HEK293 (cell line): Measurements from ENCODE around the gene GRB7.

Experiments
- CTCF ChIA-PET: fragments of 350-600 bp; formaldehyde crosslinking; extraction: SDS; loops from one replicate; lab custom pipeline; 2021; ENCODE audit warnings: antibody characterized with exemption; lab: Yijun Ruan, JAX
- POLR2A ChIA-PET: fragments of 300-600 bp; formaldehyde crosslinking; extraction: SDS; loops from one replicate; lab custom pipeline; 2020; ENCODE audit warnings: antibody characterized with exemption, inconsistent platforms; lab: Yijun Ruan, JAX
- H3K27ac ChIP-seq: fragments of 200-500 bp; sonication (Bioruptor generic); 2 replicates; pipeline ENCODE4 v1.5.1; 2014; ENCODE audit warnings: low read depth, low read length, control low read depth, inconsistent platforms; ENCODE audit errors: extremely low read depth
- H3K36me3 ChIP-seq, 2 experiments: fragments of 200-500 bp in 1 of 2; sonication (Bioruptor generic) in 1 of 2; 1 replicate in 1 of 2; 2 replicates in 1 of 2; pipeline ENCODE4 v1.5.1; 2014 to 2017; ENCODE audit warnings: inconsistent platforms in 2 of 2, low read length in 2 of 2; ENCODE audit not compliant: control insufficient read depth in 2 of 2, insufficient read depth in 1 of 2
- H3K4me1 ChIP-seq: fragments of 200-500 bp; sonication (Bioruptor generic); 2 replicates; pipeline ENCODE4 v1.5.1; 2014; ENCODE audit warnings: mild to moderate bottlenecking, low read length, inconsistent platforms; ENCODE audit not compliant: control insufficient read depth, insufficient read depth
- H3K4me3 ChIP-seq: 2 replicates; pipeline ENCODE4 v1.5.1; 2011; ENCODE audit warnings: low read depth, mild to moderate bottlenecking, control low read depth, low read length, moderate library complexity
- H3K9me3 ChIP-seq: fragments of 200-500 bp; sonication (Bioruptor generic); 2 replicates; pipeline ENCODE4 v1.5.1; 2014; ENCODE audit warnings: low read depth, low read length, inconsistent platforms; ENCODE audit not compliant: control insufficient read depth, insufficient read depth
- GLI2 ChIP-seq: fragments of 450-650 bp; formaldehyde crosslinking; IDR thresholded peaks from 2 replicates; pipeline ENCODE4; 2017; ENCODE audit warnings: missing biosample characterization, missing genetic modification characterization, low read depth, borderline replicate concordance
- KLF10 ChIP-seq: fragments of 450-650 bp; IDR thresholded peaks from 2 replicates; pipeline ENCODE4 v1.5.1; 2018; ENCODE audit warnings: missing biosample characterization, mild to moderate bottlenecking, missing genetic modification characterization
- KLF16 ChIP-seq: fragments of 450-650 bp; formaldehyde crosslinking; IDR thresholded peaks from 2 replicates; pipeline ENCODE4 v1.5.1; 2017; ENCODE audit warnings: missing biosample characterization, missing genetic modification characterization
- MEIS1 ChIP-seq: sonication (generic); formaldehyde crosslinking; IDR thresholded peaks from 2 replicates; pipeline ENCODE4 v1.8.1; 2022; ENCODE audit warnings: missing genetic modification reagents, mild to moderate bottlenecking, borderline replicate concordance
- SP3 ChIP-seq: fragments of 450-650 bp; formaldehyde crosslinking; IDR thresholded peaks from 2 replicates; pipeline ENCODE4 v1.5.1; 2016; ENCODE audit warnings: missing biosample characterization, missing genetic modification characterization
- SP7 ChIP-seq: fragments of 450-650 bp; formaldehyde crosslinking; IDR thresholded peaks from 2 replicates; pipeline ENCODE4 v1.5.1; 2016; ENCODE audit warnings: missing biosample characterization, missing genetic modification characterization
- YY1 ChIP-seq: fragments of 450-650 bp; formaldehyde crosslinking; IDR thresholded peaks from 2 replicates; pipeline ENCODE4 v1.5.1; 2018; ENCODE audit warnings: missing biosample characterization, missing genetic modification characterization
- ZBTB1 ChIP-seq: fragments of 450-650 bp; formaldehyde crosslinking; IDR thresholded peaks from 2 replicates; pipeline ENCODE4 v1.5.1; 2016; ENCODE audit warnings: missing biosample characterization, missing genetic modification characterization
- ZBTB8A ChIP-seq: fragments of 450-650 bp; formaldehyde crosslinking; IDR thresholded peaks from 2 replicates; pipeline ENCODE4 v1.5.1; 2016; ENCODE audit warnings: missing biosample characterization, missing genetic modification characterization
- ZFP69B ChIP-seq: fragments of 450-650 bp; formaldehyde crosslinking; IDR thresholded peaks from 2 replicates; pipeline ENCODE4 v1.5.1; 2016; ENCODE audit warnings: missing biosample characterization, missing genetic modification characterization
- ZNF175 ChIP-seq: fragments of 450-650 bp; formaldehyde crosslinking; IDR thresholded peaks from 2 replicates; pipeline ENCODE4 v1.5.1; 2016; ENCODE audit warnings: missing biosample characterization, missing genetic modification characterization
- ZNF274 ChIP-seq, 2 experiments: fragments of 200-500 bp in 1 of 2; fragments of 450-650 bp in 1 of 2; sonication (Bioruptor generic) in 1 of 2; formaldehyde crosslinking in 1 of 2; IDR thresholded peaks; 2 replicates each; pipeline versions ENCODE4 v1.5.1 to v1.6.1; 2014 to 2016; ENCODE audit warnings: borderline replicate concordance in 1 of 2, inconsistent platforms in 1 of 2, low read length in 1 of 2, missing biosample characterization in 1 of 2, missing genetic modification characterization in 1 of 2
- ZNF292 ChIP-seq: fragments of 450-650 bp; formaldehyde crosslinking; IDR thresholded peaks from 2 replicates; pipeline ENCODE4 v1.5.1; 2016; ENCODE audit warnings: low read depth, missing biosample characterization, missing genetic modification characterization, borderline replicate concordance
- ZNF423 ChIP-seq: fragments of 450-650 bp; formaldehyde crosslinking; IDR thresholded peaks from 2 replicates; pipeline ENCODE4 v1.5.1; 2016; ENCODE audit warnings: missing biosample characterization, missing genetic modification characterization
- ZNF561 ChIP-seq: fragments of 450-650 bp; IDR thresholded peaks from 2 replicates; pipeline ENCODE4 v1.5.1; 2018; ENCODE audit warnings: missing biosample characterization, missing genetic modification characterization, borderline replicate concordance
- ZNF571 ChIP-seq: fragments of 450-650 bp; formaldehyde crosslinking; IDR thresholded peaks from 2 replicates; pipeline ENCODE4 v1.5.0; 2017; ENCODE audit warnings: missing biosample characterization, missing genetic modification characterization
- ZNF610 ChIP-seq: fragments of 450-650 bp; formaldehyde crosslinking; IDR thresholded peaks from 2 replicates; pipeline ENCODE4 v1.5.1; 2016; ENCODE audit warnings: missing biosample characterization, missing genetic modification characterization, borderline replicate concordance
- ZNF629 ChIP-seq: fragments of 450-650 bp; formaldehyde crosslinking; IDR thresholded peaks from 2 replicates; pipeline ENCODE4 v1.5.1; 2017; ENCODE audit warnings: missing biosample characterization, missing genetic modification characterization
- ZNF777 ChIP-seq: fragments of 450-650 bp; formaldehyde crosslinking; IDR thresholded peaks from 2 replicates; pipeline ENCODE4 v1.5.1; 2017; ENCODE audit warnings: missing biosample characterization, missing genetic modification characterization, borderline replicate concordance
- TF ChIP-seq, protein P1 (sequence below): fragments of 450-650 bp; formaldehyde crosslinking; IDR thresholded peaks from 2 replicates; pipeline ENCODE4 v1.5.1; 2016; ENCODE audit warnings: missing biosample characterization, missing genetic modification characterization
- TF ChIP-seq, protein P2 (sequence below): fragments of 450-650 bp; formaldehyde crosslinking; IDR thresholded peaks from 2 replicates; pipeline ENCODE4 v1.5.1; 2016; ENCODE audit warnings: missing biosample characterization, missing genetic modification characterization
- TF ChIP-seq, protein P3 (sequence below): fragments of 450-650 bp; formaldehyde crosslinking; IDR thresholded peaks from 2 replicates; pipeline ENCODE4 v1.5.1; 2017; ENCODE audit warnings: missing biosample characterization, missing genetic modification characterization
- TF ChIP-seq, protein P4 (sequence below): fragments of 450-650 bp; formaldehyde crosslinking; conservative IDR thresholded peaks from 2 replicates; pipeline ENCODE4 v1.5.1; 2016; ENCODE audit warnings: low read depth, missing biosample characterization, missing genetic modification characterization

Gene GRB7

DNA sequence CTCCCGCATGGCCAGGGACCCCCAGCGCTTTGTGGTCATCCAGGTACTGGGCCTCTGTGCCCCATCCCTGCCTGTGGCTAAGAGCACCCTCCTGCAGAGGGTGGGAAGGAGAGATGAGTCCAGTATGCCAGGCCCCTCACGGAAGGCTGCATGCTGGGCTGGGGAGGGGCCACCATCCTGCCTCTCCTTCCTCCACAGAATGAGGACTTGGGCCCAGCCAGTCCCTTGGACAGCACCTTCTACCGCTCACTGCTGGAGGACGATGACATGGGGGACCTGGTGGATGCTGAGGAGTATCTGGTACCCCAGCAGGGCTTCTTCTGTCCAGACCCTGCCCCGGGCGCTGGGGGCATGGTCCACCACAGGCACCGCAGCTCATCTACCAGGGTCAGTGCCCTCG is 11.1 kb upstream of the GRB7 start (continued):
- TF ChIP-seq ZFP69B (tag by site-specific recombination) (no peak), ZNF292 (tag by site-specific recombination) (no peak), ZNF274 (IDR thresholded peaks at IDR 0.05; ENCODE audit: low read length) (no peak), ZNF274 (tag by site-specific recombination; IDR thresholded peaks at IDR 0.05; ENCODE audit: borderline replicate concordance) (no peak), YY1 (tag by site-specific recombination) (no peak), ZBTB8A (tag by site-specific recombination) (no peak), ZNF629 (tag by site-specific recombination) (no peak)

DNA sequence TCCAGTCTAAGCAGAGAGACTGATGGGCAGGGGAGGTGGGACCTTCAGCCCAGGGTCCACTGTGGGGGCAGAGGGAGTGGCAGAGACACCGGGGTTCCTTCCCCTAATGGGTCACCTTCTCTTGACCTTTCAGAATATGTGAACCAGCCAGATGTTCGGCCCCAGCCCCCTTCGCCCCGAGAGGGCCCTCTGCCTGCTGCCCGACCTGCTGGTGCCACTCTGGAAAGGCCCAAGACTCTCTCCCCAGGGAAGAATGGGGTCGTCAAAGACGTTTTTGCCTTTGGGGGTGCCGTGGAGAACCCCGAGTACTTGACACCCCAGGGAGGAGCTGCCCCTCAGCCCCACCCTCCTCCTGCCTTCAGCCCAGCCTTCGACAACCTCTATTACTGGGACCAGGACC is 10.2 kb upstream of the GRB7 start:
- ChIA-PET CTCF (interaction anchor here (0.6 to 0.7 kb wide), 2 partner anchors 9 to 243 kb away, joined by 3 to 6 read pairs; no protein-coding TSS in a partner anchor), POLR2A (interaction anchor here (3.3 kb wide), 1 partner anchor 27 kb away, joined by 39 read pairs; the partner anchor contains the start of gene ERBB2)
- no peak overlapping the region for H3K27ac ChIP-seq
- peaks cover 8 to 58% of the 10 kb centered on the region in 2 experiments; a peak in 2 of 3 replicates for H3K36me3 ChIP-seq
- H3K4me3 ChIP-seq = no peak overlapping the region
- H3K4me1 ChIP-seq = 0 out of 2 replicates have a peak, but pooled peaks cover 3% of the 10 kb centered on the region
- no peaks in the 10 kb centered on the region for H3K9me3 ChIP-seq
- TF ChIP-seq, protein P1, sequence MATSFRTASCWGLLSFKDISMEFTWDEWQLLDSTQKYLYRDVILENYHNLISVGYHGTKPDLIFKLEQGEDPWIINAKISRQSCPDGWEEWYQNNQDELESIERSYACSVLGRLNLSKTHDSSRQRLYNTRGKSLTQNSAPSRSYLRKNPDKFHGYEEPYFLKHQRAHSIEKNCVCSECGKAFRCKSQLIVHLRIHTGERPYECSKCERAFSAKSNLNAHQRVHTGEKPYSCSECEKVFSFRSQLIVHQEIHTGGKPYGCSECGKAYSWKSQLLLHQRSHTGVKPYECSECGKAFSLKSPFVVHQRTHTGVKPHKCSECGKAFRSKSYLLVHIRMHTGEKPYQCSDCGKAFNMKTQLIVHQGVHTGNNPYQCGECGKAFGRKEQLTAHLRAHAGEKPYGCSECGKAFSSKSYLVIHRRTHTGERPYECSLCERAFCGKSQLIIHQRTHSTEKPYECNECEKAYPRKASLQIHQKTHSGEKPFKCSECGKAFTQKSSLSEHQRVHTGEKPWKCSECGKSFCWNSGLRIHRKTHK (tag by site-specific recombination) = no peak
- no peak for TF ChIP-seq ZNF571 (tag by site-specific recombination)
- no peak for TF ChIP-seq ZNF610
- no peak for TF ChIP-seq ZBTB1 (tag by site-specific recombination)
- TF ChIP-seq, protein P2, sequence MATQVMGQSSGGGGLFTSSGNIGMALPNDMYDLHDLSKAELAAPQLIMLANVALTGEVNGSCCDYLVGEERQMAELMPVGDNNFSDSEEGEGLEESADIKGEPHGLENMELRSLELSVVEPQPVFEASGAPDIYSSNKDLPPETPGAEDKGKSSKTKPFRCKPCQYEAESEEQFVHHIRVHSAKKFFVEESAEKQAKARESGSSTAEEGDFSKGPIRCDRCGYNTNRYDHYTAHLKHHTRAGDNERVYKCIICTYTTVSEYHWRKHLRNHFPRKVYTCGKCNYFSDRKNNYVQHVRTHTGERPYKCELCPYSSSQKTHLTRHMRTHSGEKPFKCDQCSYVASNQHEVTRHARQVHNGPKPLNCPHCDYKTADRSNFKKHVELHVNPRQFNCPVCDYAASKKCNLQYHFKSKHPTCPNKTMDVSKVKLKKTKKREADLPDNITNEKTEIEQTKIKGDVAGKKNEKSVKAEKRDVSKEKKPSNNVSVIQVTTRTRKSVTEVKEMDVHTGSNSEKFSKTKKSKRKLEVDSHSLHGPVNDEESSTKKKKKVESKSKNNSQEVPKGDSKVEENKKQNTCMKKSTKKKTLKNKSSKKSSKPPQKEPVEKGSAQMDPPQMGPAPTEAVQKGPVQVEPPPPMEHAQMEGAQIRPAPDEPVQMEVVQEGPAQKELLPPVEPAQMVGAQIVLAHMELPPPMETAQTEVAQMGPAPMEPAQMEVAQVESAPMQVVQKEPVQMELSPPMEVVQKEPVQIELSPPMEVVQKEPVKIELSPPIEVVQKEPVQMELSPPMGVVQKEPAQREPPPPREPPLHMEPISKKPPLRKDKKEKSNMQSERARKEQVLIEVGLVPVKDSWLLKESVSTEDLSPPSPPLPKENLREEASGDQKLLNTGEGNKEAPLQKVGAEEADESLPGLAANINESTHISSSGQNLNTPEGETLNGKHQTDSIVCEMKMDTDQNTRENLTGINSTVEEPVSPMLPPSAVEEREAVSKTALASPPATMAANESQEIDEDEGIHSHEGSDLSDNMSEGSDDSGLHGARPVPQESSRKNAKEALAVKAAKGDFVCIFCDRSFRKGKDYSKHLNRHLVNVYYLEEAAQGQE (tag by site-specific recombination) = no peak
- no peak for TF ChIP-seq SP3 (tag by site-specific recombination)
- TF ChIP-seq ZNF777 (tag by site-specific recombination) = no peak
- no peak for TF ChIP-seq MEIS1 (CRISPR knock-in tag)
- TF ChIP-seq, protein P3, sequence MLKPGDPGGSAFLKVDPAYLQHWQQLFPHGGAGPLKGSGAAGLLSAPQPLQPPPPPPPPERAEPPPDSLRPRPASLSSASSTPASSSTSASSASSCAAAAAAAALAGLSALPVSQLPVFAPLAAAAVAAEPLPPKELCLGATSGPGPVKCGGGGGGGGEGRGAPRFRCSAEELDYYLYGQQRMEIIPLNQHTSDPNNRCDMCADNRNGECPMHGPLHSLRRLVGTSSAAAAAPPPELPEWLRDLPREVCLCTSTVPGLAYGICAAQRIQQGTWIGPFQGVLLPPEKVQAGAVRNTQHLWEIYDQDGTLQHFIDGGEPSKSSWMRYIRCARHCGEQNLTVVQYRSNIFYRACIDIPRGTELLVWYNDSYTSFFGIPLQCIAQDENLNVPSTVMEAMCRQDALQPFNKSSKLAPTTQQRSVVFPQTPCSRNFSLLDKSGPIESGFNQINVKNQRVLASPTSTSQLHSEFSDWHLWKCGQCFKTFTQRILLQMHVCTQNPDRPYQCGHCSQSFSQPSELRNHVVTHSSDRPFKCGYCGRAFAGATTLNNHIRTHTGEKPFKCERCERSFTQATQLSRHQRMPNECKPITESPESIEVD (tag by site-specific recombination) = no peak
- TF ChIP-seq ZNF561 = no peak
- TF ChIP-seq KLF16 = no peak
- no peak for TF ChIP-seq KLF10 (tag by site-specific recombination)
- TF ChIP-seq, protein P4, sequence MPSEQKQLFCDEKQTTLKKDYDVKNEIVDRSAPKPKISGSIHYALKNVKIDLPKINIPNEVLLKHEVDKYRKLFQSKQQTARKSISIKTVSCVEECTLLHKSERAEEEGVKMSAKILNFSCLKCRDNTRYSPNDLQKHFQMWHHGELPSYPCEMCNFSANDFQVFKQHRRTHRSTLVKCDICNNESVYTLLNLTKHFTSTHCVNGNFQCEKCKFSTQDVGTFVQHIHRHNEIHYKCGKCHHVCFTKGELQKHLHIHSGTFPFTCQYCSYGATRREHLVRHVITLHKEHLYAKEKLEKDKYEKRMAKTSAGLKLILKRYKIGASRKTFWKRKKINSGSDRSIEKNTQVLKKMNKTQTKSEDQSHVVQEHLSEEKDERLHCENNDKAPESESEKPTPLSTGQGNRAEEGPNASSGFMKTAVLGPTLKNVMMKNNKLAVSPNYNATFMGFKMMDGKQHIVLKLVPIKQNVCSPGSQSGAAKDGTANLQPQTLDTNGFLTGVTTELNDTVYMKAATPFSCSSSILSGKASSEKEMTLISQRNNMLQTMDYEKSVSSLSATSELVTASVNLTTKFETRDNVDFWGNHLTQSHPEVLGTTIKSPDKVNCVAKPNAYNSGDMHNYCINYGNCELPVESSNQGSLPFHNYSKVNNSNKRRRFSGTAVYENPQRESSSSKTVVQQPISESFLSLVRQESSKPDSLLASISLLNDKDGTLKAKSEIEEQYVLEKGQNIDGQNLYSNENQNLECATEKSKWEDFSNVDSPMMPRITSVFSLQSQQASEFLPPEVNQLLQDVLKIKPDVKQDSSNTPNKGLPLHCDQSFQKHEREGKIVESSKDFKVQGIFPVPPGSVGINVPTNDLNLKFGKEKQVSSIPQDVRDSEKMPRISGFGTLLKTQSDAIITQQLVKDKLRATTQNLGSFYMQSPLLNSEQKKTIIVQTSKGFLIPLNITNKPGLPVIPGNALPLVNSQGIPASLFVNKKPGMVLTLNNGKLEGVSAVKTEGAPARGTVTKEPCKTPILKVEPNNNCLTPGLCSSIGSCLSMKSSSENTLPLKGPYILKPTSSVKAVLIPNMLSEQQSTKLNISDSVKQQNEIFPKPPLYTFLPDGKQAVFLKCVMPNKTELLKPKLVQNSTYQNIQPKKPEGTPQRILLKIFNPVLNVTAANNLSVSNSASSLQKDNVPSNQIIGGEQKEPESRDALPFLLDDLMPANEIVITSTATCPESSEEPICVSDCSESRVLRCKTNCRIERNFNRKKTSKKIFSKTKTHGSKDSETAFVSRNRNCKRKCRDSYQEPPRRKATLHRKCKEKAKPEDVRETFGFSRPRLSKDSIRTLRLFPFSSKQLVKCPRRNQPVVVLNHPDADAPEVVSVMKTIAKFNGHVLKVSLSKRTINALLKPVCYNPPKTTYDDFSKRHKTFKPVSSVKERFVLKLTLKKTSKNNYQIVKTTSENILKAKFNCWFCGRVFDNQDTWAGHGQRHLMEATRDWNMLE (tag by site-specific recombination) = no peak
- TF ChIP-seq GLI2 (tag by site-specific recombination) = no peak
- no peak for TF ChIP-seq SP7 (tag by site-specific recombination)
- no peak for TF ChIP-seq ZNF175 (tag by site-specific recombination)
- TF ChIP-seq ZNF423 (tag by site-specific recombination) = no peak
